ENCODE measurements around the gene INO80. TPM values are rescaled to one million over a fixed set of nuclear protein-coding genes. Genes with fewer than 3 reads are reported as not detected.
"Not testable (repeated sequence)": the region's sequence is repeated elsewhere in the genome, so short reads cannot be mapped to it uniquely, and the experiment has no call there.

INO80 gene
- total RNA-seq, 4 donors from 2014 or later: 15.2 to 24.8 (median 22.3) TPM

- intact Hi-C loops (cut with DNase I): no loop called here
- TF ChIP-seq POLR2A (IDR thresholded peaks at IDR 0.05) (no peak), CTCF (IDR thresholded peaks at IDR 0.05) (no peak)
- Histone ChIP-seq H3K9me3 (no peaks in the 10 kb centered on the region), H3K27me3 (no peaks in the 10 kb centered on the region), H3K36me3 (no peaks in the 10 kb centered on the region), H3K27ac (no peak overlapping the region), H3K4me3 (no peak overlapping the region), H3K4me1 (peaks cover 0 to 3% (median 0%) of the 10 kb centered on the region in 3 donors)
- no peak for DNase-seq
- 58 to 65% methylated on average over 2 of the region's 2 CpGs for WGBS, 2 donors
These were observed 32.0 kb upstream of the INO80 start for GRCh38 chr15:41148065-41148464.

GRCh38 chr15:41139619-41140018 is 23.5 kb upstream of the INO80 start:
- TF ChIP-seq CTCF (IDR thresholded peaks at IDR 0.05) (no peak), POLR2A (IDR thresholded peaks at IDR 0.05) (no peak)
- H3K27ac ChIP-seq: no peak overlapping the region
- no peaks in the 10 kb centered on the region for H3K27me3 ChIP-seq
- H3K36me3 ChIP-seq: no peaks in the 10 kb centered on the region
- no peak for DNase-seq
- H3K4me3 ChIP-seq: no peak overlapping the region
- H3K9me3 ChIP-seq: no peaks in the 10 kb centered on the region
- 73 to 92% methylated on average over 5 of the region's 5 CpGs for WGBS, 2 donors
- H3K4me1 ChIP-seq: peaks cover 0 to 12% (median 0%) of the 10 kb centered on the region in 3 donors
- intact Hi-C loops (cut with DNase I): no loop called here

GRCh38 chr15:41139112-41139511 is 23.0 kb upstream of the INO80 start:
- H3K36me3 ChIP-seq; DNase-seq; H3K27me3 ChIP-seq; H3K4me3 ChIP-seq; intact Hi-C loops (cut with DNase I); H3K27ac ChIP-seq; H3K9me3 ChIP-seq: not testable (repeated sequence)
- H3K4me1 ChIP-seq: peaks cover 0 to 12% (median 0%) of the 10 kb centered on the region in 3 donors
- WGBS, 2 donors: 31 to 63% methylated on average over 7 of the region's 7 CpGs

- H3K27me3 ChIP-seq; intact Hi-C loops (cut with DNase I); H3K27ac ChIP-seq; H3K4me3 ChIP-seq; H3K36me3 ChIP-seq; H3K9me3 ChIP-seq; DNase-seq: not testable (repeated sequence)
- 56 to 81% methylated on average over 6 of the region's 6 CpGs for WGBS, 2 donors
- H3K4me1 ChIP-seq: peaks cover 0 to 12% (median 0%) of the 10 kb centered on the region in 3 donors
These were observed 19.5 kb upstream of the INO80 start for GRCh38 chr15:41135580-41135979.

GRCh38 chr15:41133454-41133853 is 17.4 kb upstream of the INO80 start:
- peaks cover 0 to 5% (median 0%) of the 10 kb centered on the region in 3 donors for H3K4me1 ChIP-seq
- H3K4me3 ChIP-seq: no peak overlapping the region
- no peak for TF ChIP-seq POLR2A (IDR thresholded peaks at IDR 0.05)
- no peak for TF ChIP-seq CTCF (IDR thresholded peaks at IDR 0.05)
- no peak for DNase-seq
- no peaks in the 10 kb centered on the region for H3K36me3 ChIP-seq
- no peaks in the 10 kb centered on the region for H3K27me3 ChIP-seq
- H3K9me3 ChIP-seq: no peaks in the 10 kb centered on the region
- intact Hi-C loops (cut with DNase I): no loop called here
- H3K27ac ChIP-seq: no peak overlapping the region
- 69 to 81% methylated on average over 9 to 10 of the region's 10 CpGs for WGBS, 2 donors

GRCh38 chr15:41132094-41132493 is 16.0 kb upstream of the INO80 start:
- H3K4me3 ChIP-seq; DNase-seq; H3K27me3 ChIP-seq; H3K27ac ChIP-seq; H3K36me3 ChIP-seq; H3K9me3 ChIP-seq; intact Hi-C loops (cut with DNase I); H3K4me1 ChIP-seq: not testable (repeated sequence)
- WGBS, 2 donors: 85 to 100% methylated on average over 2 of the region's 2 CpGs

- H3K4me3 ChIP-seq: no peak overlapping the region
- no peaks in the 10 kb centered on the region for H3K36me3 ChIP-seq
- H3K27me3 ChIP-seq: peaks cover 0 to 4% (median 0%) of the 10 kb centered on the region in 4 donors
- intact Hi-C loops (cut with DNase I): no loop called here
- no peaks in the 10 kb centered on the region for H3K4me1 ChIP-seq
- 72 to 74% methylated on average over 6 of the region's 6 CpGs for whole genome bisulfite sequencing, 2 donors
- no peak for DNase-seq
- no peak for TF ChIP-seq POLR2A (IDR thresholded peaks at IDR 0.05)
- TF ChIP-seq CTCF (IDR thresholded peaks at IDR 0.05): no peak
- no peaks in the 10 kb centered on the region for H3K9me3 ChIP-seq
- no peak overlapping the region for H3K27ac ChIP-seq
These were observed 12.3 kb upstream of the INO80 start for GRCh38 chr15:41128174-41128902.
